HUES6 (cell line): ENCODE results near the gene INPPL1.

Experiments used
- H3K27ac ChIP-seq: 2 replicates; pipeline ENCODE4 v1.7.0; 2013; ENCODE audit warnings: low read depth, mild to moderate bottlenecking, low read length, inconsistent platforms
- H3K27me3 ChIP-seq: 2 replicates; pipeline ENCODE4 v1.6.1; 2013; ENCODE audit warnings: low read length; ENCODE audit not compliant: control insufficient read depth, insufficient read depth
- H3K36me3 ChIP-seq: 2 replicates; pipeline ENCODE4 v1.6.1; 2013; ENCODE audit warnings: low read length; ENCODE audit not compliant: control insufficient read depth, insufficient read depth
- H3K4me1 ChIP-seq: 2 replicates; pipeline ENCODE4 v1.6.1; 2013; ENCODE audit warnings: low read length; ENCODE audit not compliant: control insufficient read depth, insufficient read depth
- H3K4me3 ChIP-seq: 2 replicates; pipeline ENCODE4 v1.5.1; 2013; ENCODE audit warnings: low read depth, low read length
- H3K9ac ChIP-seq: one replicate; pipeline ENCODE4 v1.6.1; 2013; ENCODE audit warnings: mild to moderate bottlenecking, low read length
- H3K9me3 ChIP-seq: 2 replicates; pipeline ENCODE4 v1.6.1; 2013; ENCODE audit warnings: low read depth, low read length; ENCODE audit not compliant: control insufficient read depth, insufficient read depth

The INPPL1 gene

GRCh38 chr11:72228844-72229231 is 4.3 kb downstream of the INPPL1 start:
- peaks cover 71% of the 10 kb centered on the region for H3K36me3 ChIP-seq
- H3K4me3 ChIP-seq, result no peak overlapping the region
- H3K4me1 ChIP-seq, result peaks cover 4% of the 10 kb centered on the region
- H3K27ac ChIP-seq, result no peak overlapping the region
- H3K9ac ChIP-seq, result no peak overlapping the region
- H3K27me3 ChIP-seq, result no peaks in the 10 kb centered on the region
- H3K9me3 ChIP-seq, result no peaks in the 10 kb centered on the region

- peaks cover 77% of the 10 kb centered on the region for H3K36me3 ChIP-seq
- H3K27ac ChIP-seq, result no peak overlapping the region
These were observed 4.9 kb downstream of the INPPL1 start for GRCh38 chr11:72229336-72229924.

GRCh38 chr11:72229925-72230763 is 5.6 kb downstream of the INPPL1 start:
- H3K36me3 ChIP-seq, result peaks cover 85% of the 10 kb centered on the region
- no peaks in the 10 kb centered on the region for H3K27me3 ChIP-seq
- H3K4me3 ChIP-seq, result no peak overlapping the region
- H3K27ac ChIP-seq, result no peak overlapping the region
- H3K9me3 ChIP-seq, result no peaks in the 10 kb centered on the region
- H3K9ac ChIP-seq, result no peak overlapping the region
- H3K4me1 ChIP-seq, result peaks cover 4% of the 10 kb centered on the region

More at GRCh38 chr11:72229336-72229924, 4.9 kb downstream of the INPPL1 start:
- H3K9ac ChIP-seq, result no peak overlapping the region
- H3K9me3 ChIP-seq, result no peaks in the 10 kb centered on the region
- no peaks in the 10 kb centered on the region for H3K27me3 ChIP-seq
- H3K4me1 ChIP-seq, result peaks cover 4% of the 10 kb centered on the region
- no peak overlapping the region for H3K4me3 ChIP-seq

- peaks cover 91% of the 10 kb centered on the region for H3K36me3 ChIP-seq
- H3K27me3 ChIP-seq, result no peaks in the 10 kb centered on the region
- H3K4me1 ChIP-seq, result peaks cover under 1% of the 10 kb centered on the region; the same call in 1 of the 2 replicates
- no peak overlapping the region for H3K27ac ChIP-seq
- H3K9ac ChIP-seq, result no peak overlapping the region
- H3K4me3 ChIP-seq, result no peak overlapping the region
- no peaks in the 10 kb centered on the region for H3K9me3 ChIP-seq
These were observed 6.3 kb downstream of the INPPL1 start for GRCh38 chr11:72230764-72231365.

- no peak overlapping the region for H3K4me3 ChIP-seq
- H3K36me3 ChIP-seq, result peaks cover 98% of the 10 kb centered on the region
- no peaks in the 10 kb centered on the region for H3K4me1 ChIP-seq
- H3K27me3 ChIP-seq, result no peaks in the 10 kb centered on the region
- H3K27ac ChIP-seq, result no peak overlapping the region
- H3K9ac ChIP-seq, result no peak overlapping the region
- no peaks in the 10 kb centered on the region for H3K9me3 ChIP-seq
These were observed 7.1 kb downstream of the INPPL1 start for GRCh38 chr11:72231396-72232259.

- Histone ChIP-seq H3K27me3 (no peaks in the 10 kb centered on the region), H3K9ac (no peak overlapping the region), H3K4me3 (no peak overlapping the region), H3K9me3 (no peaks in the 10 kb centered on the region), H3K36me3 (peaks cover 99% of the 10 kb centered on the region), H3K4me1 (peaks cover 4% of the 10 kb centered on the region), H3K27ac (no peak overlapping the region)
These were observed 7.9 kb downstream of the INPPL1 start for GRCh38 chr11:72232260-72233055.

GRCh38 chr11:72233056-72233772 is 8.6 kb downstream of the INPPL1 start:
- Histone ChIP-seq H3K27me3 (no peaks in the 10 kb centered on the region), H3K9ac (no peak overlapping the region), H3K9me3 (no peaks in the 10 kb centered on the region), H3K4me1 (peaks cover 10% of the 10 kb centered on the region), H3K36me3 (peaks cover 96% of the 10 kb centered on the region), H3K27ac (no peak overlapping the region), H3K4me3 (no peak overlapping the region)

GRCh38 chr11:72233773-72234513 is 9.4 kb downstream of the INPPL1 start:
- no peak overlapping the region for H3K9ac ChIP-seq
- peaks cover 88% of the 10 kb centered on the region for H3K36me3 ChIP-seq
- H3K4me3 ChIP-seq, result no peak overlapping the region
- no peak overlapping the region for H3K27ac ChIP-seq
- no peaks in the 10 kb centered on the region for H3K9me3 ChIP-seq
- H3K27me3 ChIP-seq, result peaks cover 3% of the 10 kb centered on the region; the same call in 1 of the 2 replicates
- H3K4me1 ChIP-seq, result peaks cover 15% of the 10 kb centered on the region

GRCh38 chr11:72234514-72234830 is 9.9 kb downstream of the INPPL1 start:
- Histone ChIP-seq H3K9ac (no peak overlapping the region), H3K36me3 (peaks cover 83% of the 10 kb centered on the region), H3K9me3 (no peaks in the 10 kb centered on the region), H3K27me3 (peaks cover 8% of the 10 kb centered on the region), H3K4me3 (no peak overlapping the region), H3K27ac (no peak overlapping the region), H3K4me1 (peaks cover 18% of the 10 kb centered on the region)
